NCI-H1417 (cell line): Measurements from ENCODE around the gene TIMP2.

Source experiments
- DNase-seq, 3 experiments: peaks; one replicate each; lab custom pipeline; 2025; lab: John Stamatoyannopoulos, UW

Gene TIMP2

GRCh38 chr17:78839235-78839761 lies 85.9 kb downstream of the TIMP2 start:
- DNase-seq = peak in 1 of 3 experiments; percentile 44

GRCh38 chr17:78838574-78839005 lies 86.6 kb downstream of the TIMP2 start:
- peak in 2 of 3 experiments; percentile 3 to 20 for DNase-seq

DNA sequence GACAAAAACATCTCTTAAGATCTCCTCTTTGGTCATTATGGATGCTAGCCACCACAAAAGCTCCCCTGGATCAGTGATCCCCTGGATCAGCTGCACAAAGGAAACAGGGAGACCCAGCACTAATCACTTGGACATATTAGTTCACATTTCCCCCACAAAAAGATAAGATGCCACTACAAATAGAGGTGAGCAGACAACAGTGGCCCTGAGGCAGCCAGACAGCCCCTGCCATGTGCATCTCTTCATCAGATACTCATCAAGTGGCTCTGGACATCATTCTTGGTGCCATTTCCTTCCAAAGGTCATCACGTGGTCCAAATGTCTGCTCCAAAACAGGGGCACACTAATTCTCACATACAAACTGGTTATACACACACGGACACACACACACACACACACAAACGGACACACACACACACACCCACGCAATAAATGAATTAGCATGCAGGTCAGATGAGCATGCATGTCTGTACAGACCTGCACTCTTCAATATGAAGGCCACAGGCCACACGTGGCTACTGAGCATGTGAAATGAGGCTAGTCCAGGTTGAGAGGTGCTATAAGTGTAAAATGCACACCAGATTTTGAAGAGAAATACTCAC lies 88.7 kb downstream of the TIMP2 start:
- DNase-seq = no peak

- no peak for DNase-seq
These were observed 90.6 kb downstream of the TIMP2 start for GRCh38 chr17:78834571-78834970.

DNA sequence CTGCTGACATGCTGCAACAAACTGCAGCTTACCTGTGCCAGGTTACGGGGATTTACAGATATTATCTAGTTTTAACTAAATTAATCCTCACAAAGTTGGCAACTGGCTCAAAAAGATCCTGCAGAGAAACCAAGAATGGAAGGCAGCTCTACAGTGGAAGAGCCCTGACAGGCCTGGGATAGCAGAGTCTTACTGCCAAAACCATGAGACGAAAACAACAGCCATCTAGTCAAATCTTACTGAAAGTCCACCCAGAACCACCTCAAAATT lies 92.7 kb downstream of the TIMP2 start:
- no peak for DNase-seq

GRCh38 chr17:78831688-78832540 lies 93.3 kb downstream of the TIMP2 start:
- DNase-seq = peak in 1 of 3 experiments; percentile 35

DNA sequence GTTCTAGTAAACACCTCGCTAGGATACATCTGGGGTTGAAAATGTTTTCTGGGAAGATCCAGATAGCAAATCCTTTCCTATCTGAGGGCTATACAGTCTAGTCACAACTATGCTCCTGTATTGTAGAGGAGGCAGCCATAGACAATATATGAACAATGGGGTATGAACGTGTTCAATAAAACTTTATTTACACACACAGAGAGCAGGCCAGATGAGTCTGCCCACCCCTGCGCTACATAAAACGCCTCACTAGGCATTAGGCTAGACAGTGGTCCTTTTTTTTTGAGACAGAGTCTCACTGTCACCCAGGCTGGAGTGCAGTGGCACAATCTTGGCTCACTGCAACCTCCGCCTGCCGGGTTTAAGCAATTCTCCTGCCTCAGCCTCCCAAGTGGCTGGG lies 95.7 kb downstream of the TIMP2 start:
- DNase-seq = no peak

DNA sequence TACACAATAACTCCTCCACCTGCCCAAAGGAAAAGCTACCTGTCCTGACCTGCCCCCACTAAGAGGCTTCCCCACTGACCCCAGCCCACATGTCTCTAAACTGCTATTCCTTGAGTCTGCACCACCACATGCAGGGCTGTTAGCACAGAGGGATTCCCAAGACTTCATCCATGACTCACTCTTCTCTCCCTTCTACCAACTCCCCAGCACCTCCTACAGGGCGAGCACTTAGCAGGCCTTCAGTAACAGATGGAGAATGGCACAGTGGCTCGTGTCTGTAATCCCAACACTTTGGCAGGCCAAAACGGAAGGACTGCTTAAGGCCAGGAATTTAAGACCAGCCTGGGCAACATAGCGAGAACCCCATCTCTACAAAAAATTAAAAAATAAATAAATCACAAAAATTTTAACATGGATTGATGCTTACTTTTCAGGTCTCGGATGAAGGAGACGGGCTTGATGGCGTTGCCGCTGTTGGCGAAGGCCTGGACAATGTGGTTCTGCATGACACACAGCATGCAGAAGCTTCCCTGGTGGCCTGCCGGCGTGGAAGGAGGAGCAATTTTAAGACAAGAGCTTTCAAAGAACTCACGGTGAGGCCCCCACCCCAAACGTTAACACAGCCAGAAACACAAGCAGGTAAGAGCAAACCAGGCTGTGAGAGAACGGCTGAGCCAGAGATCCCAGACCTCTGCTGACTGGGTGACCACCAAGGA lies 96.6 kb downstream of the TIMP2 start:
- DNase-seq = no peak

DNA sequence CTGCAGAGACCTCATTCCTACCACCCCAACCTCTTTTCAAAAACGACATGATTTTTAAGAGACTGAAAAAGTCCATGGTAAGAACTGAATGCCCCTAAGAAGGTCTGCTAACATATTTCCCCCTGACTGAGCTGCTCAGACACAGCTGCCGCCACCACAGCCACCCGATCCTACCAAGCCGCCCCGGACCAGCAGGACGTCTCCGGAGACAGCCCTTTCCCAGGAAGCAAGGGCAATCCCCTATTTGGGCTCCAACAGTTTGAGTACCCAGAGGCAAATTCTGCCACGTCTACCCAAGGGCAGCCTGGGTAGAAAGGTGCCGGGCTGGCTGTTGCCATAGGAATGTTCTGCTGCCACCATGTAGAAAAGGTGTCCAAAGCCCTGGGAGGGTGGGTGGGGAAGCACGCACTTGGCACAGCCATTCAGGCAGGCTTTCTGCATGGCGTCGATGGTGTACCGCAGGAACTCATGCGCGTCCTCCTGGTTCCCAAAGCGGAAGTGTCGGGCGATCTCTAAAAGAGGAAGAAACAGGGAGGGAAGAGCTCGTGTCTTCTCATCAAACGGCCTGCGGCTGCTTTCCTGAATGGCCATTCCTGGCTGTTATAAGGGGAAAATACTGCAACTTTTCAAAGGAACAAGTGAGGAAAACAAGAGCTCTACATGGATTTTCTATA lies 98.2 kb downstream of the TIMP2 start:
- DNase-seq = no peak

GRCh38 chr17:78826421-78826820 lies 98.8 kb downstream of the TIMP2 start:
- DNase-seq = no peak

GRCh38 chr17:78825696-78826095 lies 99.5 kb downstream of the TIMP2 start:
- no peak for DNase-seq

GRCh38 chr17:78824240-78824639 lies 100.9 kb downstream of the TIMP2 start:
- no peak for DNase-seq

GRCh38 chr17:78823282-78824046 lies 101.7 kb downstream of the TIMP2 start:
- DNase-seq = no peak

GRCh38 chr17:78822552-78822951 lies 102.6 kb downstream of the TIMP2 start:
- DNase-seq = no peak

DNA sequence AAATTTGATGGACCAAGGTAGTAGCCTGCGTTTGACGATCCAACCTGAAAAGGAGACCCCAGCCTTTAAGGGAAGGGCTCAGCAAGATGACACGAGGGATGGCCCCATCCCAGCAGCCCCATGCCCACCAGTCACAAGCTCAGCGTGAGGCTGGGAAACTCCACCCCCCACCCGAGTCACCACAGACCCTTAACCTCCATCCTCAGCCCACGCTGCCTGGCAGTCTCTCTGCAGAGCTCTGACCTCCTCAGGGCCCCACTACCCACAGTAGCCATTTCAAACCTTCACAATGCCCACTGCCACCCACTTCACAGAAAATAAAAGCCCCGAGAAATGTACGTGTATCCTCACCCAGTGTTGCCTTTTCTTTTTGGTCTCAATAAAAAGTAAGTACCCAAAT lies 103.2 kb downstream of the TIMP2 start:
- DNase-seq = no peak

GRCh38 chr17:78820841-78821240 lies 104.3 kb downstream of the TIMP2 start:
- no peak for DNase-seq

DNA sequence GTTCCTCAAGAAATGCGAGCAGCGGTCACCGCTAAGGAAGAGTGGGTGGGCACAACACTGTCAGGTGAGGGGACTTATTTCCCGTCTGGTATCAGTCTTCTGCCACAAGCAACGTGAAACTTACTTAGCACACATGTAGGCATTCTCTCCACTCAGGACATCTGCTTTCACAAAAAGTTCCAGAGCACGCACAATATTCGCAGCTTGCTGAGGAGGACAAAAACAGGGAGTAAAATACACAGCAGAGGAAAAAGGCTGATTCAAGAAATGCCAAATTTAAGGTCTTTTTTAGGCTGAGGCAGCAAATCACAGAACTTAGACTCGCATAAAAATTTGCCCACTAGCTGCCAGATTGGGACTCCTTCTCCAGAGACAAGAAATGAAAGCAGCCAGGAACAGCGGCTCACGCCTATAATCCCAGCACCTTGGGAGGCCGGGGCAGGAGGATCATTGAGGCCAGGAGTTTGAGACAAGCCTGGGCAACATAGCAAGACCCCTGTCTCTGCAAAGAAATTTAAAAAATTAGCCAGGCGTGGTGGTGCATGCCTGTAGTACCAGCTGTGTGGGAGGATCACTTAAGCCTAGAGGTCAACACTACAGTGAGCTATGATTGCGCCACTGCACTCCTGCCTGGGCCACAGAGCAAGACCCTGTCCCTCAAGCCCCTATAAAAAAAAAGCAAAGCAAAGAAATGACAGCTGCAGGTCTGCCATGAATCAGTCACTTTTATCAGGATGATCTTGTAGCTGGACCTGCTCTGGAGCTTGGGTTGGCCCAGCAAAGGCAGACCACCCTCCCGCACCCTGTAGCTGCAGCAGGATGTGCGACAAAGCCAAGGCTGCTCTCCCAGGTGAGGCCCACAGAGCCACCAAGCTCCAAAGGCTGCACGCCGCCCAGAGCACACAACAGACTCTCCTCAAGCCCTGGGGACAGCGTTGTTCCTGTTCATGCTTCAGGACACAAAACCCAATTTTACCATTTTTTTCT lies 105.1 kb downstream of the TIMP2 start:
- DNase-seq = no peak

DNA sequence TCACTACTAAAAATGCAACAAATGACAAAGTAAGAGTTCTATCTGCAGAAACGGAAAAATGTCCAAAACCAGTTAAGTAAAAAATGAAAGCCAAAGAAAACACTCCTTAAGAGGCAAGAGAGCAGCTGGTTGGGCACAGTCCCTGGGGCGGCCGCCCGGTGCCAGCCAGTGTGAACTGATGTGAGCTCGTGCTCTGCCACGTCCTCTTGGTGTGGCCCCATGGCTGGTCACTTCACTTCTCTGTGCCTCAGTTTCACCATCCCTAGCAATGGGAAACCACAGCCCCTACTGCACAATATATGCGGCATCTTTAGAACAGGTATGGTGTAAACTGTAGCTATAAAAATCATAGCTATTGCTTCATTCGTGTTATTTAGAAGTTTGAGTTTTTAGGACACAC lies 105.8 kb downstream of the TIMP2 start:
- DNase-seq = no peak

- DNase-seq = no peak
These were observed 106.3 kb downstream of the TIMP2 start for GRCh38 chr17:78818932-78819331.

- DNase-seq = no peak
These were observed 106.9 kb downstream of the TIMP2 start for GRCh38 chr17:78818152-78818846.
